H1 (cell line): ENCODE measurements around the gene PPM1L. TPM values are rescaled to one million over a fixed set of nuclear protein-coding genes. Genes with fewer than 3 reads are reported as not detected.

Experiments
- CHD7 ChIP-seq: fragments of 300-600 bp; sonication (generic); IDR thresholded peaks from 2 replicates; pipeline ENCODE4 v1.7.1; 2012; ENCODE audit warnings: low read length, moderate library complexity, mild to moderate bottlenecking, inconsistent platforms; ENCODE audit not compliant: insufficient replicate concordance
- JUND ChIP-seq: IDR thresholded peaks from 2 replicates; pipeline ENCODE4 v1.6.1; 2011; ENCODE audit warnings: mild to moderate bottlenecking, improper control_type of control experiment, low read length
- KDM1A ChIP-seq: fragments of 200-600, 300-600 bp; sonication (generic); IDR thresholded peaks from 2 replicates; pipeline ENCODE4 v1.7.1; 2016; ENCODE audit warnings: mild to moderate bottlenecking, low read length, borderline replicate concordance
- NRF1 ChIP-seq: IDR thresholded peaks from 2 replicates; pipeline ENCODE4 v1.6.1; 2011; ENCODE audit warnings: mild to moderate bottlenecking, low read depth, low read length, improper control_type of control experiment
- RBBP5 ChIP-seq: IDR thresholded peaks from 2 replicates; pipeline ENCODE4 v1.7.1; 2012; ENCODE audit warnings: low read depth, mild to moderate bottlenecking, inconsistent platforms, low read length, moderate library complexity, borderline replicate concordance
- SIN3A ChIP-seq, 2 experiments: IDR thresholded peaks in 1 of 2; conservative IDR thresholded peaks in 1 of 2; 2 replicates each; pipeline ENCODE4 v1.6.1; 2011 to 2012; ENCODE audit warnings: low read length in 2 of 2, improper control_type of control experiment in 1 of 2, low read depth in 1 of 2, mild to moderate bottlenecking in 1 of 2
- SP4 ChIP-seq: IDR thresholded peaks from 2 replicates; pipeline ENCODE4 v1.6.1; 2012; ENCODE audit warnings: low read length, inconsistent platforms
- TAF7 ChIP-seq: optimal IDR thresholded peaks from 2 replicates; pipeline ENCODE3; 2011; ENCODE audit warnings: low read depth, mild to moderate bottlenecking, inconsistent platforms, low read length, moderate library complexity, borderline replicate concordance
- polyA plus RNA-seq, 7 experiments: library from polyadenylated mRNA; depleted of rRNA in 3 of 7; stranded (reverse) in 5 of 7; unstranded in 2 of 7; fragments of >200 nt in 5 of 7; fragments of 200-250 nt in 2 of 7; gene quantifications; 1 replicate in 5 of 7; 2 replicates in 1 of 7; 4 replicates in 1 of 7; pipeline versions ENCODE4 v1.2.1 to v1.2.3, GENCODE V29; 2011 to 2013; ENCODE audit warnings: missing spikeins in 2 of 7, mixed read lengths in 2 of 7
- total RNA-seq: library from RNA; stranded (reverse); fragmentation: NEBNext Ultra II Directional; extraction: Animal tissue kit (Norgen Biotek cat#: 25700); gene quantifications from 2 replicates; pipeline ENCODE4 v1.2.1, GENCODE V29; 2021
- TF ChIP-seq, protein P1 (sequence below): IDR thresholded peaks from 2 replicates; pipeline ENCODE4 v1.6.1; 2011; ENCODE audit warnings: low read depth, mild to moderate bottlenecking, low read length; ENCODE audit not compliant: insufficient read depth

The PPM1L gene
- total and polyA plus RNA-seq, 2 of the 8 experiments (the other 6 are each of a cell fraction or from before 2014, with no cell fraction given): 2.8 to 18.1 TPM

- no peak for TF ChIP-seq CHD7
- TF ChIP-seq, protein P1, sequence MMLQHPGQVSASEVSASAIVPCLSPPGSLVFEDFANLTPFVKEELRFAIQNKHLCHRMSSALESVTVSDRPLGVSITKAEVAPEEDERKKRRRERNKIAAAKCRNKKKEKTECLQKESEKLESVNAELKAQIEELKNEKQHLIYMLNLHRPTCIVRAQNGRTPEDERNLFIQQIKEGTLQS: no peak
- no peak for TF ChIP-seq JUND
- TF ChIP-seq NRF1: no peak
- no peak for TF ChIP-seq SIN3A (conservative IDR thresholded peaks at IDR 0.05 in 1 of 2, IDR thresholded peaks at IDR 0.05 in 1 of 2; ENCODE audit: low read depth in 1 of 2, low read length in 2 of 2)
- TF ChIP-seq TAF7: no peak
- TF ChIP-seq SP4: no peak
- TF ChIP-seq KDM1A: no peak
- TF ChIP-seq RBBP5: no peak
Measured at GRCh38 chr3:161016417-161017313, 260.6 kb downstream of the PPM1L start (continued).
